ENCODE data around the gene RNF130. TPM values are rescaled to one million over a fixed set of nuclear protein-coding genes. Genes with fewer than 3 reads are reported as not detected.
A peak's percentile ranks its signal among the peaks of the same experiment; 100 is the strongest.

RNF130 gene
- total and polyA plus RNA-seq, 9 of the 15 experiments (the other 6 are each of a cell fraction or from before 2014, with no cell fraction given) = 5.8 to 39.4 (median 27.1) TPM

DNA sequence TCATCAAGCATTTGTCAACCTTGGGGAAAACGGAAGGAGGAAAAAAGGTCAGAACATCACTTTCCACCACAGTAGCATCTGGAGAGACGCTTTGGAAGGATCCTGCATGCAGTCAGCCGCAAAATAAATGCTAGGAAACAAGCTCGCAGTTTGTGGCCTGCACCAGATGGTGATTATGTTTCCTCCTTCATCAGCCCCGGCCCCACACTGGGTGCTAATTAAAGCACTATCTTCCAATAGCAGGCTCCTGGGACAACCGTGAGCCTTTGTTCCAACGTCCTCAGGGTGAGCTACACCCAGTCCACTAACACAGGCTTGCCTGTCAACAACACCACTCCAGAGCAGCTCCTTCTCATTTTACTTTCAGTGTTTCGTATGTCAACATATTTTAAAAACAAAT lies 64.0 kb downstream of the RNF130 start (continued):
- TF ChIP-seq, protein P1, sequence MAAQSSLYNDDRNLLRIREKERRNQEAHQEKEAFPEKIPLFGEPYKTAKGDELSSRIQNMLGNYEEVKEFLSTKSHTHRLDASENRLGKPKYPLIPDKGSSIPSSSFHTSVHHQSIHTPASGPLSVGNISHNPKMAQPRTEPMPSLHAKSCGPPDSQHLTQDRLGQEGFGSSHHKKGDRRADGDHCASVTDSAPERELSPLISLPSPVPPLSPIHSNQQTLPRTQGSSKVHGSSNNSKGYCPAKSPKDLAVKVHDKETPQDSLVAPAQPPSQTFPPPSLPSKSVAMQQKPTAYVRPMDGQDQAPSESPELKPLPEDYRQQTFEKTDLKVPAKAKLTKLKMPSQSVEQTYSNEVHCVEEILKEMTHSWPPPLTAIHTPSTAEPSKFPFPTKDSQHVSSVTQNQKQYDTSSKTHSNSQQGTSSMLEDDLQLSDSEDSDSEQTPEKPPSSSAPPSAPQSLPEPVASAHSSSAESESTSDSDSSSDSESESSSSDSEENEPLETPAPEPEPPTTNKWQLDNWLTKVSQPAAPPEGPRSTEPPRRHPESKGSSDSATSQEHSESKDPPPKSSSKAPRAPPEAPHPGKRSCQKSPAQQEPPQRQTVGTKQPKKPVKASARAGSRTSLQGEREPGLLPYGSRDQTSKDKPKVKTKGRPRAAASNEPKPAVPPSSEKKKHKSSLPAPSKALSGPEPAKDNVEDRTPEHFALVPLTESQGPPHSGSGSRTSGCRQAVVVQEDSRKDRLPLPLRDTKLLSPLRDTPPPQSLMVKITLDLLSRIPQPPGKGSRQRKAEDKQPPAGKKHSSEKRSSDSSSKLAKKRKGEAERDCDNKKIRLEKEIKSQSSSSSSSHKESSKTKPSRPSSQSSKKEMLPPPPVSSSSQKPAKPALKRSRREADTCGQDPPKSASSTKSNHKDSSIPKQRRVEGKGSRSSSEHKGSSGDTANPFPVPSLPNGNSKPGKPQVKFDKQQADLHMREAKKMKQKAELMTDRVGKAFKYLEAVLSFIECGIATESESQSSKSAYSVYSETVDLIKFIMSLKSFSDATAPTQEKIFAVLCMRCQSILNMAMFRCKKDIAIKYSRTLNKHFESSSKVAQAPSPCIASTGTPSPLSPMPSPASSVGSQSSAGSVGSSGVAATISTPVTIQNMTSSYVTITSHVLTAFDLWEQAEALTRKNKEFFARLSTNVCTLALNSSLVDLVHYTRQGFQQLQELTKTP (IDR thresholded peaks at IDR 0.05; ENCODE audit: low read depth in 1 of 2, partially characterized antibody in 2 of 2) = no peak
- TF ChIP-seq BRCA1 (IDR thresholded peaks at IDR 0.05) = no peak
- no peak for TF ChIP-seq BRCA1 (CRISPR knock-in tag; IDR thresholded peaks at IDR 0.05)
- peak; percentile 41; the same call in 1 of the 2 replicates for TF ChIP-seq PML (IDR thresholded peaks at IDR 0.05; ENCODE audit: low read length)
- TF ChIP-seq ARID1B (IDR thresholded peaks at IDR 0.05) = peak; percentile 74
- TF ChIP-seq STAT5A (IDR thresholded peaks at IDR 0.05; ENCODE audit: borderline replicate concordance, low read length) = peak; percentile 57; the same call in 1 of the 2 replicates
- TF ChIP-seq, protein P2, sequence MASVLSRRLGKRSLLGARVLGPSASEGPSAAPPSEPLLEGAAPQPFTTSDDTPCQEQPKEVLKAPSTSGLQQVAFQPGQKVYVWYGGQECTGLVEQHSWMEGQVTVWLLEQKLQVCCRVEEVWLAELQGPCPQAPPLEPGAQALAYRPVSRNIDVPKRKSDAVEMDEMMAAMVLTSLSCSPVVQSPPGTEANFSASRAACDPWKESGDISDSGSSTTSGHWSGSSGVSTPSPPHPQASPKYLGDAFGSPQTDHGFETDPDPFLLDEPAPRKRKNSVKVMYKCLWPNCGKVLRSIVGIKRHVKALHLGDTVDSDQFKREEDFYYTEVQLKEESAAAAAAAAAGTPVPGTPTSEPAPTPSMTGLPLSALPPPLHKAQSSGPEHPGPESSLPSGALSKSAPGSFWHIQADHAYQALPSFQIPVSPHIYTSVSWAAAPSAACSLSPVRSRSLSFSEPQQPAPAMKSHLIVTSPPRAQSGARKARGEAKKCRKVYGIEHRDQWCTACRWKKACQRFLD (CRISPR knock-in tag; IDR thresholded peaks at IDR 0.05) = peak; percentile 57; the same call in 1 of the 2 replicates
- peak; percentile 15; the same call in 1 of the 2 replicates for TF ChIP-seq MYC (IDR thresholded peaks at IDR 0.05; ENCODE audit: low read depth, low read length)
- TF ChIP-seq MYC (CRISPR knock-in tag; IDR thresholded peaks at IDR 0.05; ENCODE audit: borderline replicate concordance, low read depth) = no peak
- TF ChIP-seq ZNF282 (CRISPR knock-in tag; IDR thresholded peaks at IDR 0.05) = no peak
- TF ChIP-seq BCOR (IDR thresholded peaks at IDR 0.05) = no peak
- TF ChIP-seq, protein P3, sequence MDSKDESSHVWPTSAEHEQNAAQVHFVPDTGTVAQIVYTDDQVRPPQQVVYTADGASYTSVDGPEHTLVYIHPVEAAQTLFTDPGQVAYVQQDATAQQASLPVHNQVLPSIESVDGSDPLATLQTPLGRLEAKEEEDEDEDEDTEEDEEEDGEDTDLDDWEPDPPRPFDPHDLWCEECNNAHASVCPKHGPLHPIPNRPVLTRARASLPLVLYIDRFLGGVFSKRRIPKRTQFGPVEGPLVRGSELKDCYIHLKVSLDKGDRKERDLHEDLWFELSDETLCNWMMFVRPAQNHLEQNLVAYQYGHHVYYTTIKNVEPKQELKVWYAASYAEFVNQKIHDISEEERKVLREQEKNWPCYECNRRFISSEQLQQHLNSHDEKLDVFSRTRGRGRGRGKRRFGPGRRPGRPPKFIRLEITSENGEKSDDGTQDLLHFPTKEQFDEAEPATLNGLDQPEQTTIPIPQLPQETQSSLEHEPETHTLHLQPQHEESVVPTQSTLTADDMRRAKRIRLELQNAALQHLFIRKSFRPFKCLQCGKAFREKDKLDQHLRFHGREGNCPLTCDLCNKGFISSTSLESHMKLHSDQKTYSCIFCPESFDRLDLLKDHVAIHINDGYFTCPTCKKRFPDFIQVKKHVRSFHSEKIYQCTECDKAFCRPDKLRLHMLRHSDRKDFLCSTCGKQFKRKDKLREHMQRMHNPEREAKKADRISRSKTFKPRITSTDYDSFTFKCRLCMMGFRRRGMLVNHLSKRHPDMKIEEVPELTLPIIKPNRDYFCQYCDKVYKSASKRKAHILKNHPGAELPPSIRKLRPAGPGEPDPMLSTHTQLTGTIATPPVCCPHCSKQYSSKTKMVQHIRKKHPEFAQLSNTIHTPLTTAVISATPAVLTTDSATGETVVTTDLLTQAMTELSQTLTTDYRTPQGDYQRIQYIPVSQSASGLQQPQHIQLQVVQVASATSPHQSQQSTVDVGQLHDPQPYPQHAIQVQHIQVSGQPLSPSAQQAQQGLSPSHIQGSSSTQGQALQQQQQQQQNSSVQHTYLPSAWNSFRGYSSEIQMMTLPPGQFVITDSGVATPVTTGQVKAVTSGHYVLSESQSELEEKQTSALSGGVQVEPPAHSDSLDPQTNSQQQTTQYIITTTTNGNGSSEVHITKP (IDR thresholded peaks at IDR 0.05; ENCODE audit: partially characterized antibody) = peak; percentile 16
- TF ChIP-seq MTA2 (IDR thresholded peaks at IDR 0.05; ENCODE audit: low read depth) = 0 out of 2 replicates have a peak, but pooled peaks have one; percentile 34
- TF ChIP-seq, protein P4, sequence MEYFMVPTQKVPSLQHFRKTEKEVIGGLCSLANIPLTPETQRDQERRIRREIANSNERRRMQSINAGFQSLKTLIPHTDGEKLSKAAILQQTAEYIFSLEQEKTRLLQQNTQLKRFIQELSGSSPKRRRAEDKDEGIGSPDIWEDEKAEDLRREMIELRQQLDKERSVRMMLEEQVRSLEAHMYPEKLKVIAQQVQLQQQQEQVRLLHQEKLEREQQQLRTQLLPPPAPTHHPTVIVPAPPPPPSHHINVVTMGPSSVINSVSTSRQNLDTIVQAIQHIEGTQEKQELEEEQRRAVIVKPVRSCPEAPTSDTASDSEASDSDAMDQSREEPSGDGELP (CRISPR knock-in tag; IDR thresholded peaks at IDR 0.05; ENCODE audit: borderline replicate concordance) = peak; percentile 44; the same call in 1 of the 2 replicates
- no peak for TF ChIP-seq NRF1 (conservative IDR thresholded peaks at IDR 0.05 in 1 of 2, IDR thresholded peaks at IDR 0.05 in 1 of 2)
- peak in 1 of 2 experiments; percentile 41; a peak in 1 of 4 replicates for TF ChIP-seq FOXK2 (conservative IDR thresholded peaks at IDR 0.05 in 1 of 2, IDR thresholded peaks at IDR 0.05 in 1 of 2; ENCODE audit: low read depth in 2 of 2)
- peak; percentile 54 for TF ChIP-seq NCOR1 (IDR thresholded peaks at IDR 0.05)
- no peak for TF ChIP-seq DNMT1 (IDR thresholded peaks at IDR 0.05)
- TF ChIP-seq BHLHE40 (IDR thresholded peaks at IDR 0.05; ENCODE audit: low read length) = peak; percentile 35; the same call in 1 of the 2 replicates
- TF ChIP-seq SP2 (IDR thresholded peaks at IDR 0.05; ENCODE audit: extremely low read depth, low read depth, low read length, poor library complexity, severe bottlenecking) = no peak
